Globus pallidus (tissue), 1 donor: ENCODE data around the gene CD40LG.

Experiments
- DNase-seq: peaks from one replicate; pipeline ENCODE4 v3.0.0-alpha.2; 2015; ENCODE audit warnings: low spot score

The CD40LG gene

GRCh38 chrX:136650811-136651210, 2.9 kb downstream of the CD40LG start:
- DNase-seq, result no peak

GRCh38 chrX:136652822-136653723, 5.1 kb downstream of the CD40LG start:
- DNase-seq, result no peak

GRCh38 chrX:136656361-136656964, 8.5 kb downstream of the CD40LG start:
- DNase-seq, result no peak

DNA sequence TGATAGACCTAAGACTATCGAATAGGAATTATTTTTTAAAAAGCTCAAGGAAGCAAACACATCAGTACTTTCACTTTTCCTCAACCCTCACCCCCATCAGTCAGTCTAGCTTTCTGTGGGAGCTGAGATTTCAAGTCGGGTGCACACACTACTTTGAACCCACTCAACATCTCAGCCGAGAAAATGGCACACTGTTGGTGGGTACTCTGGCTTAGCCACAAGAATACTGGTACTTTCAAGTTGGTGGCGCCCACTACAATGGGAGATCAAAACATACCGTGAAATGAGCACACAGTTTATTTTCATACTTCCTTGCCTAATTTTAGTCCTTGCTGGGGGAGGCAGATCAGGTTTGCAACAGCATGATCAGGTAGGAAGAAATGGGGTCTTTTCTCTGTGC, 10.2 kb downstream of the CD40LG start:
- no peak for DNase-seq

DNA sequence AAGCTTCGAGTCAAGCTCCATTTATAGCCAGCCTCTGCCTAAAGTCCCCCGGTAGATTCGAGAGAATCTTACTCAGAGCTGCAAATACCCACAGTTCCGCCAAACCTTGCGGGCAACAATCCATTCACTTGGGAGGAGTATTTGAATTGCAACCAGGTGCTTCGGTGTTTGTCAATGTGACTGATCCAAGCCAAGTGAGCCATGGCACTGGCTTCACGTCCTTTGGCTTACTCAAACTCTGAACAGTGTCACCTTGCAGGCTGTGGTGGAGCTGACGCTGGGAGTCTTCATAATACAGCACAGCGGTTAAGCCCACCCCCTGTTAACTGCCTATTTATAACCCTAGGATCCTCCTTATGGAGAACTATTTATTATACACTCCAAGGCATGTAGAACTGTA, 11.2 kb downstream of the CD40LG start:
- no peak for DNase-seq

GRCh38 chrX:136660896-136661295, 12.9 kb downstream of the CD40LG start:
- DNase-seq, result no peak

- DNase-seq, result no peak
Measured at GRCh38 chrX:136662104-136662503, 14.1 kb downstream of the CD40LG start.

GRCh38 chrX:136662976-136663375, 15.0 kb downstream of the CD40LG start:
- DNase-seq, result no peak

GRCh38 chrX:136665258-136665900, 17.4 kb downstream of the CD40LG start:
- DNase-seq, result no peak

- DNase-seq, result peak; percentile 16
Measured at GRCh38 chrX:136666088-136666487, 18.1 kb downstream of the CD40LG start.

DNA sequence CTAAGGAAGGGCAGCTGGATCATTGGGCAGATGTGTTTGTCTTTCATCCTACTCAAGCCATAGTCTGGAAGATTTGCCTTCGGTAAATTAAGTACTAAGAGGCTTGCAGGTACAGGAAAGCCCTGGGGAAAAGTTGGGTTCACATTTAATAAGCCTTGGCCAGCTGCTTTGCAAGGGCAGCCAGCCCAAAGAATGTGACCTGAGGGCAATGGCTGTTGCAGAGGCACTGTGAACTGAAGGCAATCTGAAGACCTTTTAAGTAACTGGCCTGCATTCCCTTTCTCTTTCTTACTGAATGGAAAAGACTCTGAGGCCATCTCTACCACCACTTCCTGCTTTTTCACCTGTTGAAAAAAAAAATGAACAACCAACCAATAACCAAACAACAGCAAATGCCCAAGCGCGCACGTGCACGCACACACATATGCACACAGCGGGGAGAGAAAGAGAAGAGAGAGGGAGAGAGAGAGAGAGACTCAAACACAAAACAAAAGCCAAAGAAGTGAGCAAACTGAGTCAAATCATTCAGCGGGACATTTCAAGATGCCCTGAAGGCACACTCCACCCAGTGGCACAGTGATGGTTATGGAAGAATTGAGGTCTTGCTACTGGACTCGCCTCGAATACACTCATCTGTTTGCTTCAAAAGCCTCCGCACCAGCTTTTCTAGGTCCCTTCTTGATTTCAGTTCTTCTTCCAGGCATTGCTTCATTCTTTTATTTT, 19.6 kb downstream of the CD40LG start:
- no peak for DNase-seq

DNA sequence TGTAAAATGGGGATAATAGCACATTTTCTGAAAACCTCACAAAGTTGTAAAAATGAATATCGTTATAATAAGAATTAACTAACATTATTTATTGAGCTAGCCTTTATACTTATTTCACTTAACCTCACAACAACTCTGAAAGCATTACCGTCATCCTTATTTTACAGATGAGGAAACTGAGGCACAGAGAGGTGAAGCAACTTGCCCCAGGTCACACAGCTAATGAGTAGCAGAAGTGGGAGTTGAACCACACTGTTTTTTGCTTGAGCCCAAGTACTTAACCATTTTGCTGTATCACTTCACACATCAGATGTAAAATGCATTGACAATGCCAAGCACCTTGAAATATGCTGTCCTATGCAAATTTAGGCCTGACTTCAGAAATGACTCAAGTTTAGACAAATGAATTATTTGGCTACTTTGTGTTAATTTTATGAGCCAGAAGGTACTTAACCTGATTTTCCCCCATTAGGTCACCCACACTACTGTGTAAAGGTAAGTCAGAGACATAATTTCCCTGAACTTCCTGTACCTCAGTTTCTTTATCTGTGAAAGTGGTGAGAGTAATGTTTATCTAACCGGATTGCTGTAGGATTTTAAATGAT, 23.1 kb downstream of the CD40LG start:
- DNase-seq, result no peak

GRCh38 chrX:136674270-136674985, 26.5 kb downstream of the CD40LG start:
- DNase-seq, result no peak

DNA sequence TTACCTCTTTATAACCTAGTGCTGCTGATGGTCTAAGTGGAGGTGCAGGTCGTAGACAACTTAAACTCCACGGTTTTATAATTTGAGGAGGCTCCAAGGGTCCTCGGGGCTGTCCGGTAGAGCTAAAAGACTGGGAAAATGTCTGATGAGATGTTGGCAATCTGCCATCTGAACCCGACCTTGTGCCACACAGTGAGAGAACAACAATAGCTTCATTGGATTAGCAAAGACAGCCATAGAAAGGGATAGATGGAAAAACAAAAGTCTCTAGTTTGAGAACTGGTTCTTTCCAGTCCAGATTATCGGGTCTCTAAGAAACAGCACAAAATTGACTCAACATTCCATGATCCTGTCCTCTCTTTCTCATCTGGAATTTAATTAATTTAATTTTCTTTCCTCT, 31.6 kb downstream of the CD40LG start:
- peak; percentile 19 for DNase-seq

GRCh38 chrX:136684120-136684519, 36.2 kb downstream of the CD40LG start:
- DNase-seq, result no peak

DNA sequence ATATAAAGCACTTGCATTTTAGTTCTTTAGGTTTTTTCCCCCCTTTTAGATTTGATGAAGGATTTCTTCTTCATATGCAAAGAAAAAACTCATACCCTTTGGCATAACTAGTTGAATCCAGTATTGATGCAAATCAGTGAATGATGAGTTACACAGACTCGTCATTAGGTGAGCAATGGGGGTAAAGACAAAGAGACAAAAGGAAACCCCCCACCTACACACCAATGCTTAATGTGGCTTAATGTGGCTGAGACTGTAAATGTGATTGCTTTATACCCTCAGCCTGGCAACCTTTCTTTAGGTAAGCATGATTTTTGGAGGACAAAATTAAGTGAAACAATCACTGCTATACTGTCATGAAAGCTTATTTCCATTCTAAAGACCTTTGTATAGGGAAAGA, 39.5 kb downstream of the CD40LG start:
- DNase-seq, result no peak

DNA sequence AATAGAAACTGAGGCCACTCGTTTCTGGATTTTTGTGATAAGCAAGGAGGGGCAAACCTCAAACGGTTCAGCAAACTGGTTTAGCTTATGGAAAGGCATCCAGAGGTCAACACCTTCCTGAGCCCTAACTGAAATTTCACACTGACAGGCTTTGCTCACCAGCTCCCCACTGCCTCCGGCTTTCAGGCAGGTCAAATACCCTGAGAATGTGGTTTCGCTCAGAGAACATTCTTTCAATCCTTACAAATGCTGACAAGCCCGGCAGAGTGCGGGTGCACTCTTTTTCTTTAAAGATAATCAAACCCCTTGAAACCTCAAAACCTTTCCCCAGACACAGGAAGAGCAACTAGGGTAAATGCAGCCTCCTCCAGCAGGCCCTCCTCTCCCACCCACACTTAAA, 41.5 kb downstream of the CD40LG start:
- DNase-seq, result no peak

DNA sequence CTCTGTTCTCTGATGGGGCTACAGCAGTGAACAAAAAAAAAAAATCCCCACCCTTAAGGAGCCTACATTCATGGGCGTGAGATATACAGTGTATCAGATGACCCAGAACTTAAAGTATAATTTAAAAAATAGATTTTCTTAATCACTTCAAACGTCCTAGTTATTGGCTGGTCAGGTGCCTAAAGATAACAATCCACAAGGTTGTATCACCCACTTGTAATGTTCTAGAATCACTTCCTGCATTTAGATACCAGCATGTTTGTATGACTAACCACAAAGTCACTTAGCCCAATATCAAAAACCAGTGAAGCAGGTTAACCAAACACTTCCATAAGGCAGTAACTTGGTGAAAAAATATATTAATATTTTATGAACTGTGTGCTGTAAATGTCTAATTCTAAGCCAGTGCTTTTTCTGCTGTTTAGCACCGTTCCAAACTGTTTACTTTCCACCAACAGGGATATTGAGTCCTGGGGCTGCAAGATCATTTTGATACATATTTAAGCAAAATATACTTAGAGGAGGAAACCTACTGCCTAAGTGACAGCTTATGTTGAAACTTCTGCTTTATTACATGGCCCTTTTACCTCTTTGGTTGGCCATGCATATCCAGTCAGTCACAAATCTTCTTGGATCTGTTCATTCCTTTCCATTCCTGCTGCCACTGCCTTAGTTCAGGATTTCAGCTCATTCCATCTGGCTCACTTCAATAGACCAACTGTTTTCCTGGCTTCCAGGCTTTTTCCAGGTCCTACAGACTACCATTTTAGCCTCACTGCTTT, 43.3 kb downstream of the CD40LG start:
- DNase-seq, result no peak

GRCh38 chrX:136692271-136692670, 44.3 kb downstream of the CD40LG start:
- DNase-seq, result no peak

DNA sequence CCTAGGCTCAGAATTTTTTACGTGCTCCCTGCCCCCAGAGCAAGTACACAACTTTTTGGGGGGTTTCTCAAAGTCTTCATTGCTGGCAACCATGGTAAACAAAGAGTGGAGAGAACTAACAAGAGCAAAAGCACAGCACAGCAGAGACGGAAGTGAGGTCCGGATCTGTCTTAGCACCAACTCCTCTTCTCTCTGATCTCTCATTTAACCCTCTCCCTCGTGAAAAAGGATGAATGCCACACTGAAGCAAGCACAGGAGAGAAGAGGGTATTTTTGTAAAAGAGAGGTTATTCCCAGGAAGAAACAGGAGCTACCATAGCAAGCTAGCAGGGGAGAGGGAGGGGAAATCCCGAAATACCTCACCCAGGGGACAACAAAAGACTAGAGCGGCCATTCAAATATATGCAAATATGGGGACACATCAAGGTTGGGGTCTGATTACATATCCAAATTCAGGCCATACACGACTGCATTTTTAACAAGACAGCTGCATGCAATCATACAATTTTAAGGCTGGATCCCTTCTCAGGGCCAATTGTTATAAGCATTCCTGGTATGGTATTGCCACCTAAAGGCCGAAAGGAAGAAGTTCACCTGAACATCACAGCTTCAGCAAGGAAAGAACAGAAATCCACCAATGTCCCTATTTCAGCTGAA, 46.6 kb downstream of the CD40LG start:
- peak; percentile 32 for DNase-seq
